Subcutaneous abdominal adipose tissue (tissue), 5 donors: ENCODE measurements around the gene EEFSEC.

Source experiments
- H3K27ac ChIP-seq: one replicate; pipeline ENCODE4 v1.7.0; 2013; ENCODE audit warnings: low read depth, mild to moderate bottlenecking, inconsistent platforms, low read length, moderate library complexity
- H3K27me3 ChIP-seq, 5 donors: one replicate each; pipeline ENCODE4 v1.7.0; 2013; ENCODE audit warnings: low read length in 5 of 5, inconsistent platforms in 1 of 5; ENCODE audit not compliant: control insufficient read depth in 5 of 5, insufficient read depth in 4 of 5
- H3K36me3 ChIP-seq, 5 donors: one replicate each; pipeline ENCODE4 v1.7.0; 2013; ENCODE audit warnings: low read length in 5 of 5; ENCODE audit not compliant: control insufficient read depth in 5 of 5, insufficient read depth in 5 of 5
- H3K4me1 ChIP-seq, 5 donors: one replicate each; pipeline ENCODE4 v1.7.0; 2013; ENCODE audit warnings: low read length in 5 of 5, mild to moderate bottlenecking in 3 of 5, moderate library complexity in 1 of 5; ENCODE audit not compliant: control insufficient read depth in 5 of 5, insufficient read depth in 5 of 5
- H3K4me3 ChIP-seq, 5 donors: one replicate each; pipeline ENCODE4 v1.7.0; 2013; ENCODE audit warnings: low read length in 5 of 5, low read depth in 1 of 5
- H3K9ac ChIP-seq, 5 donors: one replicate each; pipeline ENCODE4 v1.7.0; 2013; ENCODE audit warnings: low read length in 5 of 5, mild to moderate bottlenecking in 4 of 5, moderate library complexity in 3 of 5
- H3K9me3 ChIP-seq, 5 donors: one replicate each; pipeline ENCODE4 v1.7.0; 2013; ENCODE audit warnings: low read length in 5 of 5; ENCODE audit not compliant: control insufficient read depth in 5 of 5
- donor health status: healthy.
- donor health status: healthy.
- donor health status: healthy.
- donor health status: healthy.
- donor health status: healthy.

EEFSEC gene

GRCh38 chr3:128252083-128252482 is 98.8 kb downstream of the EEFSEC start:
- Histone ChIP-seq H3K9me3 (no peaks in the 10 kb centered on the region), H3K27me3 (no peaks in the 10 kb centered on the region), H3K4me3 (no peak overlapping the region), H3K4me1 (peaks cover 0 to 1% (median under 1%) of the 10 kb centered on the region in 5 donors), H3K9ac (no peak overlapping the region), H3K36me3 (peaks cover 5 to 16% (median 14%) of the 10 kb centered on the region in 5 donors), H3K27ac (no peak overlapping the region)

- H3K36me3 ChIP-seq, result peaks cover 2 to 5% (median 4%) of the 10 kb centered on the region in 5 donors
- no peak overlapping the region for H3K4me3 ChIP-seq
- H3K27ac ChIP-seq, result no peak overlapping the region
- no peaks in the 10 kb centered on the region for H3K27me3 ChIP-seq
- no peaks in the 10 kb centered on the region for H3K9me3 ChIP-seq
- peaks cover 0 to 8% (median 6%) of the 10 kb centered on the region in 5 donors for H3K4me1 ChIP-seq
- no peak overlapping the region for H3K9ac ChIP-seq
Measured at GRCh38 chr3:128253150-128253549, 99.9 kb downstream of the EEFSEC start.

GRCh38 chr3:128254066-128254590 is 100.8 kb downstream of the EEFSEC start:
- H3K27ac ChIP-seq, result no peak overlapping the region
- H3K9ac ChIP-seq, result no peak overlapping the region
- no peaks in the 10 kb centered on the region for H3K9me3 ChIP-seq
- peaks cover 0 to 8% (median 6%) of the 10 kb centered on the region in 5 donors for H3K4me1 ChIP-seq
- no peak overlapping the region for H3K4me3 ChIP-seq
- H3K36me3 ChIP-seq, result peaks cover 0 to 5% (median 3%) of the 10 kb centered on the region in 5 donors
- no peaks in the 10 kb centered on the region for H3K27me3 ChIP-seq

- Histone ChIP-seq H3K27ac (no peak overlapping the region), H3K9ac (no peak overlapping the region), H3K36me3 (peaks cover 0 to 5% (median 3%) of the 10 kb centered on the region in 5 donors), H3K4me3 (no peak overlapping the region), H3K4me1 (peaks cover 0 to 8% (median 6%) of the 10 kb centered on the region in 5 donors), H3K27me3 (no peaks in the 10 kb centered on the region), H3K9me3 (peaks cover under 1 to 6% (median 5%) of the 10 kb centered on the region in 5 donors)
Measured at GRCh38 chr3:128254967-128255366, 101.7 kb downstream of the EEFSEC start.

GRCh38 chr3:128256131-128256530 is 102.8 kb downstream of the EEFSEC start:
- Histone ChIP-seq H3K36me3 (peaks cover 0 to 5% (median 3%) of the 10 kb centered on the region in 5 donors), H3K9me3 (peaks cover 3 to 16% (median 8%) of the 10 kb centered on the region in 5 donors), H3K4me3 (no peak overlapping the region), H3K27me3 (no peaks in the 10 kb centered on the region), H3K9ac (no peak overlapping the region), H3K27ac (no peak overlapping the region), H3K4me1 (peaks cover 0 to 8% (median 6%) of the 10 kb centered on the region in 5 donors)

GRCh38 chr3:128257632-128258031 is 104.4 kb downstream of the EEFSEC start:
- peaks cover 3 to 16% (median 8%) of the 10 kb centered on the region in 5 donors for H3K9me3 ChIP-seq
- H3K36me3 ChIP-seq, result peaks cover 0 to 12% (median 3%) of the 10 kb centered on the region in 5 donors
- no peaks in the 10 kb centered on the region for H3K27me3 ChIP-seq
- no peak overlapping the region for H3K27ac ChIP-seq
- peaks cover 0 to 8% (median 6%) of the 10 kb centered on the region in 5 donors for H3K4me1 ChIP-seq
- H3K4me3 ChIP-seq, result no peak overlapping the region
- H3K9ac ChIP-seq, result no peak overlapping the region

GRCh38 chr3:128260275-128260674 is 107.0 kb downstream of the EEFSEC start:
- H3K4me1 ChIP-seq, result peaks cover 0 to 8% (median 6%) of the 10 kb centered on the region in 5 donors
- no peaks in the 10 kb centered on the region for H3K27me3 ChIP-seq
- no peak overlapping the region for H3K27ac ChIP-seq
- peaks cover 3 to 16% (median 8%) of the 10 kb centered on the region in 5 donors for H3K9me3 ChIP-seq
- H3K4me3 ChIP-seq, result no peak overlapping the region
- H3K9ac ChIP-seq, result no peak overlapping the region
- H3K36me3 ChIP-seq, result peaks cover 0 to 26% (median 11%) of the 10 kb centered on the region in 5 donors

GRCh38 chr3:128262457-128262856 is 109.2 kb downstream of the EEFSEC start:
- H3K27ac ChIP-seq, result no peak overlapping the region
- peaks cover 0 to 32% (median 15%) of the 10 kb centered on the region in 5 donors for H3K36me3 ChIP-seq
- peaks cover 0 to 3% (median 2%) of the 10 kb centered on the region in 5 donors for H3K4me1 ChIP-seq
- H3K9ac ChIP-seq, result no peak overlapping the region
- no peaks in the 10 kb centered on the region for H3K27me3 ChIP-seq
- H3K9me3 ChIP-seq, result peaks cover 3 to 16% (median 8%) of the 10 kb centered on the region in 5 donors
- no peak overlapping the region for H3K4me3 ChIP-seq

GRCh38 chr3:128263118-128263517 is 109.8 kb downstream of the EEFSEC start:
- peaks cover 3 to 16% (median 8%) of the 10 kb centered on the region in 5 donors for H3K9me3 ChIP-seq
- no peak overlapping the region for H3K9ac ChIP-seq
- no peak overlapping the region for H3K4me3 ChIP-seq
- no peaks in the 10 kb centered on the region for H3K4me1 ChIP-seq
- H3K27me3 ChIP-seq, result no peaks in the 10 kb centered on the region
- no peak overlapping the region for H3K27ac ChIP-seq
- peaks cover 0 to 32% (median 15%) of the 10 kb centered on the region in 5 donors for H3K36me3 ChIP-seq

- Histone ChIP-seq H3K9ac (no peak overlapping the region), H3K36me3 (peaks cover 0 to 32% (median 15%) of the 10 kb centered on the region in 5 donors), H3K4me3 (no peak overlapping the region), H3K27me3 (no peaks in the 10 kb centered on the region), H3K4me1 (no peaks in the 10 kb centered on the region), H3K27ac (no peak overlapping the region), H3K9me3 (peaks cover 3 to 16% (median 8%) of the 10 kb centered on the region in 5 donors)
Measured at GRCh38 chr3:128263946-128264345, 110.7 kb downstream of the EEFSEC start.
